COLO668 (cell line): ENCODE results near the gene WSB2.
A peak's percentile ranks its signal among the peaks of the same experiment; 100 is the strongest.
"Not testable (repeated sequence)": the region's sequence is repeated elsewhere in the genome, so short reads cannot be mapped to it uniquely, and the experiment has no call there.

ENCODE experiments used
- DNase-seq: peaks from one replicate; lab custom pipeline; 2025; ENCODE audit not compliant: unreplicated experiment; lab: John Stamatoyannopoulos, UW

WSB2 gene

GRCh38 chr12:118035190-118036041 is 25.6 kb downstream of the WSB2 start:
- DNase-seq, result no peak

DNA sequence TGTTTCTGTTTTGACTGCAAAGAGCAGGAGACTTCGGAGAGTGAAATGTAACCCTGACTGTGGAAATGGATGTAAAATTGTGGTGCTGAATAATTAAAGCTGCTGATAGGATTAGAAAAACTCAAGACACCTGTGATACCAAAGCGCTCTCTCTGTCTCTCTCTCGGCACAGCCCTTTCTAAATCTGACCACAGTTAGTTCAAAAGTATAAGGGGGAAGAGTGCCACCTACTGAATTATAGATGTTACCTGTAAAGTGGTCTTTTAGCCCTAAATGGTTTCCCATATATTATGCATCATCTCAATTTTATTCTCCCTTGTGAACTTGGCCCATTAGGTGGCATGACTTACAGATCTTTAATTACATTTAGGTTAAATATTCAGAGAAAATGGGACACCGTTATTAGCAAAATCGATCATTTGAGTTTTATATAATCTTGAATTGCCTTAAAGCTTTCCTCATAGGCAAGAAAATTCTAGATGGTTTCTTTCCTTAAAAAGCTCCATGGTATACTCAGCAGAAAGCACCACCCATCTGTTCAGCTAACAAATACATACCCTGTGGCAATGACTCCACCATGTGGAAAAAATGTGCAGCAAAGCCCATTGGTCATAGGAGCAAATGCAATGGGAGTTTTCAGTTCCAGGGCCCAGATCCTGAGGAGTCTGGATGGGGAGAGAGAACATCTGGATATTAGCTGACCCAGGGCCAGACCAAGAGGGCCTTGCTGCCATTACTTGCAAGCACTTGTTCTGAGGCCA is 26.4 kb downstream of the WSB2 start:
- DNase-seq, result peak; percentile 13

DNA sequence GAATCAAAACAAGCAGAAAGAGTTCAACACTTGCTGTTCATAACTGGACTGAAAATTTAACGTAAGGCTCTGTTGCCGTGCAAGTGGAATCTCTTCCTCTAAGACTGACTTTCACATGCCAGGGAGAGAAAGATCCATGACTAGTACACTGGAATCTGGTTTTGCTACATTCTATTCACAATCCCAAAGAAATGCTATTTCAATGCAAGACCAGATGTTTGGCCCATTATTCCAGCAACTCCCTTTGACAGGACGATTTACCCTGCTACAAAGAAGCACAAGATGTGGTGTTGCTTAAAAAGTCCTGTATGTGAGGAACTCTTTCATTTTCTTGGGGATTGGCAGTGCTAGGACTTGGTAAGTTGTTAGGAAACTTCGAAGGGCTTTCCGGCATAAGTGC is 27.1 kb downstream of the WSB2 start:
- DNase-seq, result no peak

GRCh38 chr12:118033323-118033722 is 27.7 kb downstream of the WSB2 start:
- no peak for DNase-seq

- DNase-seq, result no peak
Observed at GRCh38 chr12:118032188-118032587, 28.8 kb downstream of the WSB2 start.

GRCh38 chr12:118029166-118029565 is 31.8 kb downstream of the WSB2 start:
- DNase-seq, result no peak

- DNase-seq, result no peak
Observed at GRCh38 chr12:118025168-118025567, 35.8 kb downstream of the WSB2 start.

DNA sequence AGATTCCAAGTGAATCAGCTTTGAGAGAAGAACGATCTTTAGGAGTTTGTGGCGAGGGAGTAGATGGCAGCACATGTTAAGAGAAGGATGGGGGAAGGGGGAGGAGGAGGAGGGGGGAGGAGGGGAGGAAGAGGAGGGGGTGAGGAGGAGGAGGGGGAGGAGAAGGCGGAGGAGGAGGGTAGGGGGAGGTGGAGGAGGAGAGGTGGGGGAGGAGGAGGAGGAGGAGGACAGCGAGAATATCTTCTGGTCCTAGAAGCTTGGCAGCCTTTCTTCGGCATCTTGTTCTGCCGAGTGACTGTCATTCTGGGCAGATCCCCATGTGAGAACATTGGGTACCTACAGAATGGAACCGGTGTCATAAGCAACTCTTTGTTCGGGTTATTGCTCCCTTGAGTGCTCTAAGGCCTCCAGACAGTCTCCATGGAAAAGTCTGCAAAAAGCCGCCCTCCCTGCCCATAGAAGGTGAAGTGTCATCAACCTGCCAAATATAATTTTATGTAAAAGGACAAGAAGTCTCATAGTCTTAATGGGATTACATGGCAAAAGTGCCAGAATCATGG is 37.6 kb downstream of the WSB2 start:
- DNase-seq, result no peak

DNA sequence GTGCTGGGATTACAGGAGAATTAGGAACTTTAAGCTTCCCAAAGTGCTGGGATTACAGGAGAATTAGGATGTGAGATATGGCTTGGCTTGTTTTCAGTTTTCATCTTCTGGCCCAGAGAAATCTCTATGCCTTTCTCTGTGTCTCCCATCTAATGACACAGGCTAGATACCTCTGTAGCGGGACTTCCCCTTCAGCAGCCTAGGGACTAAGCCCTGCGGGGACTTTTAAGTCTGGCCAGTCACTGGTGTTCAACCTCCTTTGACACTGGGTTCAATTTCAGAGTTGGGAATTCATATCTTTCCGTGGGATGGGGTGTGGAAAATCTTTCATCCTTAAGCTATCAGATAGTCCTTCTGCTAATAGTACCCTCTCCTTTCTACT is 38.3 kb downstream of the WSB2 start:
- no peak for DNase-seq

DNA sequence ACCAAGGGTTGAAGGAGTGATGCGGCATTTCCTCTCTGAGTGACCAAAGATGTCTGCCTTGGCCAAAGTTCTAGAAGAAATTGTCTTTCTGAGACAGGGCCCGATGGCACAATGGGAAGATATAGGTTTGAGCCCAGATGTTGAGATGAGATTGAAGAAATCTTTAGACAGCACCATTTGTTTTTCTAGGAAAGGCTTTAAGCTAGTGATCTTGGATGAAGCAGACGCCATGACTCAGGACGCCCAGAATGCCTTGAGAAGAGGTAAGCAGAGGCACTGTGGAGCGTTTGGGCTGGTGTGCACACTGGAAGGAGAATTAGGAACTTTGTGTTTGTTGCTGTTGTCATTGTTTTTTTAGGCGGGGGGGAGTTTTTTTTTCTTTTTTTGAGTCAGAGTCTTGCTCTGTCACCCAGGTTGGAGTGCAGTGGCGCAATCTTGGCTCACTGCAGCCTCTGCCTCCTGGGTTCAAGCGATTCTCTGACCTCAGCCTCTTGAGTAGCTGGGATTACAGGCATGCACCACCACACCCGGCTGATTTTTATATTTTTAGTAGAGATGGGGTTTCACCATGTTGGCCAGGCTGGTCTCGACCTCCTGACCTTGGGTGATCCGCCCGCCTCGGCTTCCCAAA is 38.8 kb downstream of the WSB2 start:
- DNase-seq, result not testable (repeated sequence)

GRCh38 chr12:118020036-118020435 is 40.9 kb downstream of the WSB2 start:
- no peak for DNase-seq

- no peak for DNase-seq
Observed at GRCh38 chr12:118017926-118018325, 43.1 kb downstream of the WSB2 start.

DNA sequence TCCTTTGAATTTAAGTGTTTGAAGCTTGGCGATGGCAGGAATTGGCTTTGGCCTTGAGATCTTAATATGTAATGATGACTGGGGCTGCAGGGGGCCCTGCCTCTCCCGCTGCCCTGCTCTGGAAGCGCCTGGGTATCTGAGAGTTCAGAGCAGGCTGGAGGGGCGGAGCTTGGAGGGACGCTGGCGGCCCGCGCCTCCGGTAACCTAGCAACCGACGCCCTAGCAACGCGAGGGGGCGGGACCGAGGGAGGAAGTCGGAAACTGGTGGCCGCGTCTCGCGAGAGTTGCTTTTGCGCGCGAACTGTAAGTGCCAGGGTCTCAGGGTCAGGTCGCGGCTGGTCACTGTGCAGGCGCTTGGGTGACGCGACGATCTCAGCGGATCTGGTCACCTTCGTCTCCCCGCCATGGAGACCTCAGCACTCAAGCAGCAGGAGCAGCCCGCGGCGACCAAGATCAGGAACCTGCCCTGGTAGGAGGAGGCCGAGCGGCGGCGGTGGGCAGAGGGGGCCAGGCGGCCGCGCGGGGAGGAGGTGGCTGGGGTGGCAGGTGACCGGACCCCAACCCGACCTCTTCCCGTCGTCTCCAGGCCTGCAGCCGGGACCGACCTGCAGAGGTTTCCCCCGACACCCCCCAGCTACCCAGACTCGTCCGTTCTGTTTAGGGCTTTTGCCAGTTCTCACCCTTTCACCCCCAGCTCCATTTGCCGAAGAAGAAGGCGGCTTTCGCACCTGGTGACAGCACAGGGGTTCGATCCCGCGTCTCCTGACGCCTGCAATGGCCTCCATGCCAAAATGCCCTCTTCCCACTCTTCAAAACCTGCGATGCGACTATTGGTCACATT is 44.3 kb downstream of the WSB2 start, which contains the start of gene RFC5:
Gene RFC5, plus strand, starts transcription at position 280 of the 841 bp plus-strand sequence. Its CDS starts 125 bp downstream, at position 405.
- DNase-seq, result peak; percentile 100

GRCh38 chr12:118015944-118016343 is 45.0 kb downstream of the WSB2 start:
- DNase-seq, result no peak

DNA sequence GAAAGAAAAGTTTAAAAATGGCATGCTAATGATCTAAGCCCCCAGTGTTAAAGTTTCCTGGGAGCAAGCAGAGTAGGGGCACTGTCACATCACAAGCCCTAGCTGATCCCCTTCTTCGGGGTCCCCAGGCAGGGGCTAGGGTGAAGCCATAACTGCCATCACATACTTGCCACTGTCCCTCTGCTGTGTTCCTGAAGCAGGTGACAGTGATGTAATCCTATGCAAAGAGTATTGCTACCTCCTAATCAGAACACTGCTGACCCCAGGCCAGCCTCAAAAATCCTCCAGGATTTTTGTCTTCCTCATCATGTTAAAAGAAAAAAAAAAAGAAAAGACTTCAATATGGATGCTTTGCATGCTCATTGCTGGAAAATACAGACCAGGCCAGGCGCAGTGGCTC is 45.7 kb downstream of the WSB2 start:
- DNase-seq, result no peak

GRCh38 chr12:118013283-118013682 is 47.7 kb downstream of the WSB2 start:
- no peak for DNase-seq

- DNase-seq, result no peak
Observed at GRCh38 chr12:118011961-118012360, 49.0 kb downstream of the WSB2 start.

GRCh38 chr12:118011377-118011776 is 49.6 kb downstream of the WSB2 start:
- no peak for DNase-seq

DNA sequence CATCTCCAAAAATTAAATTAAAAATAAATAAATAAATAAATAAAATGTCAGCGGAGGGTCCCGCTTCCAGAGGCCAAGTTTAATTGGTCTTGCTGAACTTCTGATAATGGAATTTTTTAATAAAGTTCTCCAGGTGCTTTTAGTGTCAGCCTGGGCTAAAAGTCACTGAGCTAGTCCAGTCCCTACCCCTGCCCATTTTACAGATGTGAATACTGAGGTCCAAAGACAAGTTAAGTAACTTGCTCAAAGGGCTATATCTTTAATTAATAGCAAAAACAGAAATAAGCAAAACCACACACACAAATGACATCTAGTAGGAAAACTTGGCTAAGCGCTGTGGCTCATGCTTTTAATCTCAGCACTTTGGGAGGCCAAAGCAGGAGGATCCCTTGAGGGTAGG is 50.1 kb downstream of the WSB2 start:
- no peak for DNase-seq

DNA sequence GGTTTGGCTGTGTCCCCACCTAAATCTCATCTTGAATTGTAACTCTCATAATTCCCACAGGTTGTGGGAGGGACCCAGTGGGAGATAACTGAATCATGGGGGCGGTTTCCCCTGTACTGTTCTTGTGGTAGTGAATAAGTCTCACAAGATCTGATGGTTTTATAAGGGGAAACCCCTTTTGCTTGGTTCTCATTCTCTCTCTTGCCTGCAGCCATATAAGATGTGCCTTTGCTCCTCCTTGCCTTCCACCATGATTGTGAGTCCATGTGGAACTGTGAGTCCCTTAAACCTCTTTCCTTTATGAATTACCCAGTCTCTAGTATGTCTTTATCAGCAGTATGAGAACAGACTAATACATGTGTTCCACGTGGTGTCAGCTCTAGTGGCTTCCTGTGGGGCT is 61.2 kb downstream of the WSB2 start:
- DNase-seq, result not testable (repeated sequence)

- no peak for DNase-seq
Observed at GRCh38 chr12:117998719-117999118, 62.3 kb downstream of the WSB2 start.
